ENCODE results near the gene RIMS4. TPM values are rescaled to one million over a fixed set of nuclear protein-coding genes. Genes with fewer than 3 reads are reported as not detected.

Gene RIMS4
- total and polyA plus RNA-seq, 10 of the 15 experiments (the other 5 are each of a cell fraction or from before 2014, with no cell fraction given) = under 0.01 to 0.07 (median 0.05) TPM; not detected in 5

GRCh38 chr20:44814937-44815336 is 4.6 kb upstream of the RIMS4 start (continued):
- TF ChIP-seq ZNF592 (IDR thresholded peaks at IDR 0.05) (no peak), NFIC (IDR thresholded peaks at IDR 0.05; ENCODE audit: low read depth, low read length) (no peak), KAT2A (conservative IDR thresholded peaks at IDR 0.05; ENCODE audit: control insufficient read depth, low read depth, low read length) (no peak), EP300 (IDR thresholded peaks at IDR 0.05; ENCODE audit: borderline replicate concordance in 1 of 2, control insufficient read depth in 1 of 2, low read depth in 2 of 2, low read length in 2 of 2) (no peak), CHD1 (IDR thresholded peaks at IDR 0.05; ENCODE audit: low read depth, low read length) (no peak)

- Histone ChIP-seq H2AFZ (ENCODE audit: control insufficient read depth, low read depth, low read length) (no peak overlapping the region), H3K27me3 (replicated peaks in 1 of 2; ENCODE audit: control insufficient read depth in 2 of 2, insufficient read depth in 2 of 2, low read length in 1 of 2) (peaks cover 10 to 13% of the 10 kb centered on the region in 2 experiments), H3K27ac (ENCODE audit: control insufficient read depth, insufficient read depth) (no peak overlapping the region), H3K36me3 (ENCODE audit: control insufficient read depth in 2 of 2, insufficient read depth in 2 of 2, low read length in 1 of 2) (no peaks in the 10 kb centered on the region), H3K9ac (ENCODE audit: control insufficient read depth, insufficient read depth, low read length) (no peak overlapping the region), H4K20me1 (ENCODE audit: control insufficient read depth, insufficient read depth) (no peaks in the 10 kb centered on the region; the same call in 1 of the 2 replicates), H3K4me2 (ENCODE audit: control insufficient read depth, insufficient read depth) (no peak overlapping the region), H3K9me3 (replicated peaks; ENCODE audit: control insufficient read depth, insufficient read depth, low read length) (no peaks in the 10 kb centered on the region), H3K4me1 (ENCODE audit: control insufficient read depth, insufficient read depth, low read length) (no peaks in the 10 kb centered on the region), H3K79me2 (ENCODE audit: control insufficient read depth, insufficient read depth, low read length) (no peaks in the 10 kb centered on the region), H3K4me3 (no peak overlapping the region)
- WGBS (ENCODE audit: insufficient coverage, insufficient replicate concordance, low lambda C conversion rate, missing lambda C conversion rate) = 56% methylated on average over 15 of the region's 15 CpGs
- ChIA-PET RAD21 (ENCODE audit: unreplicated experiment) (no interaction called here), CTCF (no interaction called here), POLR2A (no interaction called here), SMC1A (ENCODE audit: uncharacterized antibody, unreplicated experiment) (no interaction called here)
- intact Hi-C loops (cut with micrococcal nuclease; ENCODE audit: unreplicated experiment) (no loop called here), in situ Hi-C loops (cut with MboI) (no loop called here)
- ATAC-seq (no peak), FAIRE-seq (no peak), DNase-seq (ENCODE audit: low read depth, low spot score) (no peak)
- BruUV-seq (replicated peaks) = no TSS peak
- no peak for TF ChIP-seq PBX3 (IDR thresholded peaks at IDR 0.05; ENCODE audit: insufficient replicate concordance, low read depth, low read length)
- no peak for TF ChIP-seq TCF12 (IDR thresholded peaks at IDR 0.05; ENCODE audit: low read depth, low read length)
- TF ChIP-seq HDAC6 (IDR thresholded peaks at IDR 0.05; ENCODE audit: unreplicated experiment) = no peak
- TF ChIP-seq IKZF1 (conservative IDR thresholded peaks at IDR 0.05) = no peak
- TF ChIP-seq SREBF2 (IDR thresholded peaks at IDR 0.05; ENCODE audit: low read length) = no peak
- TF ChIP-seq ZNF592 (IDR thresholded peaks at IDR 0.05) = no peak
- TF ChIP-seq BCL3 (IDR thresholded peaks at IDR 0.05; ENCODE audit: borderline replicate concordance, insufficient read depth, low read depth, low read length, poor library complexity, severe bottlenecking) = no peak
These were observed 872 bp upstream of the RIMS4 start for GRCh38 chr20:44811150-44811685.
